H1 (cell line): ENCODE data around the gene MICA. TPM values are rescaled to one million over a fixed set of nuclear protein-coding genes. Genes with fewer than 3 reads are reported as not detected.

ENCODE experiments used
- CTCF ChIA-PET: fragments of 300-600 bp; sonication (Branson Sonifier 250); formaldehyde crosslinking; loops from one replicate; lab custom pipeline; 2021; ENCODE audit not compliant: partially characterized antibody; lab: Charles Lee
- POLR2A ChIA-PET: fragments of 300-600 bp; sonication (Branson Sonifier 250); formaldehyde crosslinking; loops from one replicate; lab custom pipeline; 2021; ENCODE audit warnings: inconsistent platforms; ENCODE audit not compliant: partially characterized antibody; lab: Charles Lee
- DNase-seq, 2 experiments: peaks; one replicate each; pipeline versions ENCODE4 v3.0.0 to v3.0.0-alpha.2; 2010 to 2022; ENCODE audit warnings: low spot score in 2 of 2, low read depth in 1 of 2, mixed read lengths in 1 of 2
- FAIRE-seq: peaks from 2 replicates; lab custom pipeline; 2011; peaks lifted over from hg19 to GRCh38; lab: Jason Lieb, UNC
- H2AFZ ChIP-seq: 2 replicates; pipeline ENCODE4 v1.8.1; 2012; ENCODE audit warnings: low read length, inconsistent platforms
- H2AK5ac ChIP-seq: 2 replicates; pipeline ENCODE4 v1.6.1; 2013; ENCODE audit warnings: low read depth, low read length
- H2BK120ac ChIP-seq: replicated peaks from 2 replicates; pipeline ENCODE3; 2013; ENCODE audit warnings: low read depth, low read length, inconsistent platforms
- H2BK12ac ChIP-seq: 2 replicates; pipeline ENCODE4 v1.6.1; 2013; ENCODE audit warnings: low read depth, low read length
- H2BK15ac ChIP-seq: 2 replicates; pipeline ENCODE4 v1.6.1; 2013; ENCODE audit warnings: low read length
- H2BK20ac ChIP-seq: 2 replicates; pipeline ENCODE4 v1.6.1; 2013; ENCODE audit warnings: low read length
- H2BK5ac ChIP-seq: 2 replicates; pipeline ENCODE4 v1.6.1; 2013; ENCODE audit warnings: low read depth, low read length
- H3K14ac ChIP-seq: 2 replicates; pipeline ENCODE4 v1.6.1; 2013; ENCODE audit warnings: inconsistent platforms; ENCODE audit not compliant: insufficient read length
- H3K18ac ChIP-seq: 2 replicates; pipeline ENCODE4 v1.6.1; 2013; ENCODE audit warnings: low read length; ENCODE audit errors: extremely low read depth
- H3K23ac ChIP-seq: 2 replicates; pipeline ENCODE4 v1.6.1; 2013; ENCODE audit warnings: inconsistent platforms; ENCODE audit not compliant: insufficient read length
- H3K23me2 ChIP-seq: 2 replicates; pipeline ENCODE4 v1.6.1; 2013; ENCODE audit warnings: low read depth, low read length
- H3K27ac ChIP-seq: 2 replicates; pipeline ENCODE4 v1.6.1; 2011; ENCODE audit warnings: low read depth, low read length, inconsistent platforms
- H3K27me3 ChIP-seq, 4 experiments: replicated peaks in 1 of 4; 1 replicate in 1 of 4; 2 replicates in 3 of 4; pipeline versions ENCODE4 v1.6.1 to v1.8.1; 2011 to 2013; ENCODE audit warnings: low read length in 3 of 4, mild to moderate bottlenecking in 3 of 4, inconsistent platforms in 2 of 4, mixed read lengths in 2 of 4, moderate library complexity in 1 of 4; ENCODE audit not compliant: control insufficient read depth in 3 of 4, insufficient read depth in 3 of 4; ENCODE audit errors: extremely low read depth in 1 of 4
- H3K36me3 ChIP-seq, 4 experiments: 2 replicates each; pipeline versions ENCODE4 v1.6.1 to v1.8.1; 2011 to 2013; ENCODE audit warnings: mild to moderate bottlenecking in 4 of 4, low read length in 3 of 4, moderate library complexity in 2 of 4, control low read depth in 1 of 4, inconsistent platforms in 1 of 4; ENCODE audit not compliant: insufficient read depth in 4 of 4, control insufficient read depth in 2 of 4
- H3K4ac ChIP-seq: replicated peaks from 2 replicates; pipeline ENCODE3; 2013; ENCODE audit warnings: low read length, low read depth, mixed read lengths, inconsistent platforms; ENCODE audit not compliant: insufficient read length
- H3K4me1 ChIP-seq, 4 experiments: replicated peaks in 1 of 4; 1 replicate in 1 of 4; 2 replicates in 3 of 4; pipeline versions ENCODE4 v1.6.1 to v1.8.1; 2011 to 2013; ENCODE audit warnings: low read length in 3 of 4, inconsistent platforms in 2 of 4, mixed read lengths in 1 of 4; ENCODE audit not compliant: insufficient read depth in 4 of 4, control insufficient read depth in 3 of 4
- H3K4me2 ChIP-seq, 2 experiments: 2 replicates each; pipeline versions ENCODE4 v1.6.1 to v1.8.1; 2011 to 2013; ENCODE audit warnings: low read depth in 2 of 2, low read length in 2 of 2, control low read depth in 1 of 2, inconsistent platforms in 1 of 2, mild to moderate bottlenecking in 1 of 2; ENCODE audit not compliant: insufficient read depth in 1 of 2
- H3K4me3 ChIP-seq, 4 experiments: fragments of 200-600, 300-600 bp in 1 of 4; sonication (generic), shearing (Covaris generic), sonication (Bioruptor Twin) in 1 of 4; 2 replicates each; pipeline versions ENCODE4 v1.5.1 to v1.8.1; 2011 to 2016; ENCODE audit warnings: low read length in 4 of 4, low read depth in 3 of 4, control low read depth in 2 of 4, inconsistent platforms in 2 of 4, mild to moderate bottlenecking in 2 of 4, mixed read lengths in 1 of 4, moderate library complexity in 1 of 4; ENCODE audit not compliant: insufficient read depth in 2 of 4; ENCODE audit errors: extremely low read depth in 1 of 4
- H3K56ac ChIP-seq: replicated peaks from 2 replicates; pipeline ENCODE3; 2013; ENCODE audit warnings: low read depth, mild to moderate bottlenecking, mixed read lengths, low read length, inconsistent platforms; ENCODE audit not compliant: insufficient read length
- H3K79me1 ChIP-seq: 2 replicates; pipeline ENCODE4 v1.6.1; 2013; ENCODE audit warnings: low read depth, low read length, control low read depth
- H3K79me2 ChIP-seq, 2 experiments: 2 replicates each; pipeline versions ENCODE4 v1.6.1 to v1.8.1; 2012 to 2013; ENCODE audit warnings: low read length in 2 of 2, mild to moderate bottlenecking in 2 of 2, inconsistent platforms in 1 of 2; ENCODE audit not compliant: insufficient read depth in 2 of 2, control insufficient read depth in 1 of 2
- H3K9ac ChIP-seq, 4 experiments: replicated peaks in 1 of 4; 1 replicate in 1 of 4; 2 replicates in 3 of 4; pipeline versions ENCODE4 v1.6.1 to v1.8.1; 2011 to 2013; ENCODE audit warnings: low read depth in 3 of 4, low read length in 3 of 4, control low read depth in 2 of 4, mild to moderate bottlenecking in 2 of 4, moderate library complexity in 2 of 4, inconsistent platforms in 1 of 4; ENCODE audit errors: extremely low read depth in 1 of 4
- H3K9me3 ChIP-seq, 2 experiments: 2 replicates each; pipeline versions ENCODE4 v1.6.1 to v1.8.1; 2012 to 2013; ENCODE audit warnings: mild to moderate bottlenecking in 2 of 2, moderate library complexity in 2 of 2, control low read depth in 1 of 2, inconsistent platforms in 1 of 2, low read depth in 1 of 2, low read length in 1 of 2, mixed read lengths in 1 of 2; ENCODE audit not compliant: insufficient read depth in 2 of 2
- H4K20me1 ChIP-seq, 2 experiments: replicated peaks in 1 of 2; 2 replicates each; pipeline versions ENCODE3 to v1.8.1; 2011 to 2013; ENCODE audit warnings: inconsistent platforms in 2 of 2, low read length in 2 of 2, mild to moderate bottlenecking in 1 of 2; ENCODE audit not compliant: insufficient read depth in 2 of 2, control insufficient read depth in 1 of 2
- H4K5ac ChIP-seq: 2 replicates; pipeline ENCODE4 v1.6.1; 2013; ENCODE audit warnings: low read length, low read depth, mixed read lengths, inconsistent platforms; ENCODE audit not compliant: insufficient read length
- H4K8ac ChIP-seq: 2 replicates; pipeline ENCODE4 v1.8.0; 2013; ENCODE audit warnings: mild to moderate bottlenecking, moderate library complexity, low read length, inconsistent platforms; ENCODE audit not compliant: insufficient read depth; ENCODE audit errors: extremely low read depth
- H4K91ac ChIP-seq: replicated peaks from 2 replicates; pipeline ENCODE3; 2013; ENCODE audit warnings: low read length, mixed read lengths, inconsistent platforms; ENCODE audit not compliant: insufficient read length
- CHD1 ChIP-seq: IDR thresholded peaks from 2 replicates; pipeline ENCODE4 v1.6.1; 2012; ENCODE audit warnings: low read depth, low read length, improper control_type of control experiment
- JUND ChIP-seq: IDR thresholded peaks from 2 replicates; pipeline ENCODE4 v1.6.1; 2011; ENCODE audit warnings: mild to moderate bottlenecking, improper control_type of control experiment, low read length
- RFX5 ChIP-seq: IDR thresholded peaks from 2 replicates; pipeline ENCODE4 v1.6.1; 2011; ENCODE audit warnings: low read depth, low read length, improper control_type of control experiment, borderline replicate concordance
- SIN3A ChIP-seq, 2 experiments: IDR thresholded peaks in 1 of 2; conservative IDR thresholded peaks in 1 of 2; 2 replicates each; pipeline ENCODE4 v1.6.1; 2011 to 2012; ENCODE audit warnings: low read length in 2 of 2, improper control_type of control experiment in 1 of 2, low read depth in 1 of 2, mild to moderate bottlenecking in 1 of 2
- SIRT6 ChIP-seq: IDR thresholded peaks from one replicate; pipeline ENCODE4 v1.7.1; 2012; ENCODE audit warnings: low read length, inconsistent platforms
- TAF7 ChIP-seq: optimal IDR thresholded peaks from 2 replicates; pipeline ENCODE3; 2011; ENCODE audit warnings: low read depth, mild to moderate bottlenecking, inconsistent platforms, low read length, moderate library complexity, borderline replicate concordance
- WGBS, 2 experiments: shearing (Covaris generic) in 1 of 2; methylation state at CpG; one replicate each; pipeline versions ENCODE4 v1.1.6 to v1.1.7; 2013 to 2015; ENCODE audit warnings: low lambda C conversion rate in 2 of 2, mixed read lengths in 2 of 2, inconsistent platforms in 1 of 2, low coverage in 1 of 2, missing lambda C conversion rate in 1 of 2; ENCODE audit not compliant: insufficient replicate concordance in 2 of 2, insufficient coverage in 1 of 2, insufficient read length in 1 of 2; ENCODE audit errors: extremely low coverage in 1 of 2, missing lambda C conversion rate in 1 of 2; 5-methylcytosine and 5-hydroxymethylcytosine counted together
- polyA plus RNA-seq, 7 experiments: library from polyadenylated mRNA; depleted of rRNA in 3 of 7; stranded (reverse) in 5 of 7; unstranded in 2 of 7; fragments of >200 nt in 5 of 7; fragments of 200-250 nt in 2 of 7; gene quantifications; 1 replicate in 5 of 7; 2 replicates in 1 of 7; 4 replicates in 1 of 7; pipeline versions ENCODE4 v1.2.1 to v1.2.3, GENCODE V29; 2011 to 2013; ENCODE audit warnings: missing spikeins in 2 of 7, mixed read lengths in 2 of 7
- total RNA-seq: library from RNA; stranded (reverse); fragmentation: NEBNext Ultra II Directional; extraction: Animal tissue kit (Norgen Biotek cat#: 25700); gene quantifications from 2 replicates; pipeline ENCODE4 v1.2.1, GENCODE V29; 2021

MICA gene
- total and polyA plus RNA-seq, 2 of the 8 experiments (the other 6 are each of a cell fraction or from before 2014, with no cell fraction given), result 12.5 to 16.3 TPM

DNA sequence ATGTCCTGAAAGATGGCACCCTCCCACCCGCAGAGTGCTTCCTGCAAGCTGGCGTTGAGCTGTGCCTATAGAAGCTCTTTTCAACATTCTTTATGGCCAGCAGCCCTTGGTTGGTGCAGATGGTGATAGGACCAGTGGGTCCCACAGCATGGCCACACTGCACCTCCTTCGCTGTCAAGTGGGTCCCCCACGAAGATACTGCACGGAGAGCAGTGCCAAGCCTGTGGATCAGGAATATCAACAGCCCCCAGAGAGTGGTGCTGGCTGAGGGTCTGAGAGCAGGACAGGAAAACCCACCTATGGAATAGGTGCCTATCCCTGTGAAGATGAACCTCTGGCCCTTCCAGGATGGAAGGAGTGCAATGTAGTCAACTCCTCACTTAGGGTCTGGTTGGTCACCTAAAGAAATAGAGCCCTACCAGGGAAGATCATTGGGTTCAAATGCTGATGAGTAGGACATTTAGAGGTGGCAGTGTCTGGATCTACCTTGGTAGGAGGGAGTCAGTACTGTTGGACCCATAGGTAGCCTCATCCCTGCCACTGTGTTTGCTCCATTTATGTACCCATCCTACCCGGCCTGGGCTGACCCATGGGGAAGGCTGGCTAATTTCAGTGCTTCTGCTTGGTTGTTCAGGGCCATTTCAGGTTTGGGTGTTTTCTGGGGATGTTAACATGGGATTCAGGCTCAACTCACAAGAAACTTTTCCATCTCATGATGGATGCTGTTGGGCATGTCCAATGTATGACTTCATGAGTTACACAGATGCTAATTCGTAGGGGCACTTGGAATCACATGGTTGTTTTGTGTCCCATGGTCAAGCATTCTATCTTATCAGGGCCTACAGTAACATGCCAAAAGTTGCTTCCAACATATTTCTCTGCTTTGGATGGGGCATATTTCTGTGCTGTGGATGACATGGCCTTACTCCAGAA is 61.1 kb downstream of the MICA start:
- H3K9me3 ChIP-seq, result no peaks in the 10 kb centered on the region
- FAIRE-seq, result no peak
- 93% methylated on average over 7 of the region's 7 CpGs; no CpG with 5 or more reads in 1 of the 2 experiments for WGBS, 2 experiments

More for the DNA sequence above, 61.1 kb downstream of the MICA start:
- Histone ChIP-seq H2AK5ac (no peak overlapping the region), H4K20me1 (no peaks in the 10 kb centered on the region), H3K56ac (no peak overlapping the region), H4K5ac (no peak overlapping the region), H4K8ac (no peak overlapping the region; the same call in 1 of the 2 replicates), H3K4me3 (no peak overlapping the region), H3K79me1 (no peaks in the 10 kb centered on the region), H2BK5ac (no peak overlapping the region), H2BK120ac (no peak overlapping the region), H4K91ac (no peak overlapping the region), H3K23me2 (no peaks in the 10 kb centered on the region), H3K79me2 (no peaks in the 10 kb centered on the region), H3K27me3 (peaks cover 0 to 12% (median 0%) of the 10 kb centered on the region in 4 experiments; a peak in 3 of 7 replicates), H3K4me2 (no peak overlapping the region; a peak in 1 of 4 replicates), H3K4ac (no peak overlapping the region), H2AFZ (no peak overlapping the region), H2BK20ac (no peak overlapping the region), H3K4me1 (peaks cover 0 to 2% (median 0%) of the 10 kb centered on the region in 4 experiments; a peak in 1 of 7 replicates), H3K14ac (no peak overlapping the region)
- ChIA-PET CTCF (no interaction called here), POLR2A (interaction anchor here (1.5 kb wide), 1 partner anchor 12 kb away, joined by 3 read pairs; no protein-coding TSS in a partner anchor)
- TF ChIP-seq CHD1 (no peak), SIN3A (conservative IDR thresholded peaks at IDR 0.05 in 1 of 2, IDR thresholded peaks at IDR 0.05 in 1 of 2; ENCODE audit: low read depth in 1 of 2, low read length in 2 of 2) (no peak), TAF7 (no peak), RFX5 (0 out of 2 replicates have a peak, but pooled peaks have one; percentile 10), SIRT6 (no peak), JUND (no peak)
- TF ChIP-seq, all 59 proteins: peak for 1
- no peak overlapping the region for H3K23ac ChIP-seq
- no peak overlapping the region for H3K9ac ChIP-seq
- no peak for DNase-seq
- H3K36me3 ChIP-seq, result no peaks in the 10 kb centered on the region
- no peak overlapping the region for H2BK12ac ChIP-seq
- H2BK15ac ChIP-seq, result no peak overlapping the region
- H3K27ac ChIP-seq, result no peak overlapping the region
- H3K18ac ChIP-seq, result no peak overlapping the region
